Activated T-cell treated with anti-CD3 and anti-CD28 coated beads for 48 hours (primary cell): ENCODE measurements around the gene SLC8A3.

Experiments used
- DNase-seq: peaks from one replicate; pipeline ENCODE4 v3.0.0-alpha.2; 2020; ENCODE audit warnings: low read depth

Gene SLC8A3

DNA sequence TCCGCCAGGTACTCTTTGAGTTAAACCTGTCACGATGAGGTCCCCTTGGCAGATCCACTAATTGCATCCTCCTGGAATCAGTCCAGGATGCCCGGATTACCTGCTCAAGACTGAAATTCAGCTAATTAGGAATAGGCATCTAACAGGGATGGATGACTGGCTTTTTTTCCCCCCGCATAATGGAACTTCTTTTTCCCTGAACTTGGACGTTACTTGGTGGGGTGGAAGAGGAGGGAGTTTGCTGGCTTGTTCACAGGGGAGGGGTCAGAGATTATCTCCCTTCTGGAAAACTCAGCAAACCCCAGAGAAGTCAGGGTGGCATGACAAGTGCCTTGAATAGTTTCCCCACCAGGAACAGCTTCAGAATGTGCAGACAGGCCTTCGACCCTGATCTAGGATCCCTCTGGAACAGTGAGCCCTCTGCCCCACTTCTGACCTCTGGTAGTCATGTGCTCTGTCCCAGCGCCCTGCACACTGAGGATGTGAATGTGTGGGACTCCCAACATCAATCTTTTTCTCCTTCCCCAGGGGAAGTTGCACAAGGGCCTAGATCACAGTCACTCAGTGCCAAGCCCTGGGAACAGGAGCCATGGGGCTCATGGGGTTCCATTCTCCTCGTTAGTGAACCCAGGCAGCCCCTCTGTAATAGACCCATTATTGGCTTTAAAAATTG, 167.1 kb downstream of the SLC8A3 start:
- DNase-seq, result no peak

DNA sequence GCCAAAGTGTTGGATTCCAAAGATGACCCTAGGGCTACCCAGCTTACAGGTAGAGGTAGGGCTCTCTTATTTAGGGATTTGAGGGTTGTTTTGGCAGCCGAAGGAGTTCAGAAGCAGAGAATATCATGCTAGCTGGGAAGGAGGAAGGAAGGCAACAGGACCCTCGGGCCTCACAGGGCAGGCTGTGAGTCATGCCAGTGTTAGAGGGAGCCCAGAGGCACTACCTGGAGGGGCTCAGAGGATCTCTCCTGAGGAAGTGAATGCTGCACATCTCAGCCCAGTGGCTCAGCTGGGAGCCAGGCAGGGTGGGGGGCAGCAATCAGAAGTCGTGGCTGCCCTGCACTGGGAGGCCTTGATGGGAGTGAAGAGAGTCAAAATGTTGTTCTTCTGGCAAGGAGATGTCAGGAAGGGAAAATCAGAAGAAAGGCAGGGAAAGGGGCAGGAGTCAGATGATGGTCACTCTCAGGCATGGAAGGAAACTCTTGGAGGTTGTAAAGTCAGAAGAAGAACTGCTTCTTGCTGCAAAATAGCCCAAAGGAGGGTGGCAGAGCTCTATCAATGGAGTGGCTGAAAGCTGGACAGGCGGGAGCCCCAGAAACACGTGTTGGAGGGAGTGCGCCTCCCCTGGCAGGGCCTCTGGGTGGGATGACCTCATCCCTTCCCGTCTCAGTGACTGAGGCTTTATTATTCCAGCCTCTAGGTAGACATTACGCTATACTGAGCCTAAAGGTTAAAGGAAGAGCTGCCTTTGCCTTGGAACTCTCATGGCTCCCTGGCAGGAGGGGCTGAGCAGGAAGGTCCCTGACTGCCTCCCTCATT, 168.2 kb downstream of the SLC8A3 start:
- no peak for DNase-seq

- no peak for DNase-seq
Measured at GRCh38 chr14:70019695-70020094, 169.1 kb downstream of the SLC8A3 start.

DNA sequence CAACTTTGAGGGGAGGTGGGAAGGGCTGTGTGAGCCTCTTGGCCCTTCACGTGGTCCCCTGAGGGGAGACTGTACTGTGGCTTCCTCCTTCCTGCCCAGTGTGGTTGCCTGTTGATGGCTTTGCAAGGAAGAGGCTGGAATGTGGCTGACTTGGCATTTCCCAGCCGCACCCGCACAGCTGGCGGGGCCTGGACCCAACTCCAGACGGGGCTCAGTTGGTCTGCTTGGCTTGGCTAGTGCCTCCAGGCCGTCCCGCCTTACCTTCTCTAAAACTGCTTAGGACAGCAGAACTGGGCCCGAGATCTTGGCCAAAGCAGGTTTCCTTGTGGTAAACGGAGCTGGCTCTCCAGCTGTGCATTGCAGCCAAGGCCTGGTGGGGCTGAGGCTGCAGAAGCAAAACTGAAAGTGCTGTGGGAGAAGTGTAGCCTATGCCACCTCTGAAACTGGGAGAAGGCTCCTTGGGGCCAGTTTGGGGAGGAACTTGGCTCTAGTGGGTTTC, 170.0 kb downstream of the SLC8A3 start:
- DNase-seq, result no peak

- no peak for DNase-seq
Measured at GRCh38 chr14:70018230-70018629, 170.5 kb downstream of the SLC8A3 start.

DNA sequence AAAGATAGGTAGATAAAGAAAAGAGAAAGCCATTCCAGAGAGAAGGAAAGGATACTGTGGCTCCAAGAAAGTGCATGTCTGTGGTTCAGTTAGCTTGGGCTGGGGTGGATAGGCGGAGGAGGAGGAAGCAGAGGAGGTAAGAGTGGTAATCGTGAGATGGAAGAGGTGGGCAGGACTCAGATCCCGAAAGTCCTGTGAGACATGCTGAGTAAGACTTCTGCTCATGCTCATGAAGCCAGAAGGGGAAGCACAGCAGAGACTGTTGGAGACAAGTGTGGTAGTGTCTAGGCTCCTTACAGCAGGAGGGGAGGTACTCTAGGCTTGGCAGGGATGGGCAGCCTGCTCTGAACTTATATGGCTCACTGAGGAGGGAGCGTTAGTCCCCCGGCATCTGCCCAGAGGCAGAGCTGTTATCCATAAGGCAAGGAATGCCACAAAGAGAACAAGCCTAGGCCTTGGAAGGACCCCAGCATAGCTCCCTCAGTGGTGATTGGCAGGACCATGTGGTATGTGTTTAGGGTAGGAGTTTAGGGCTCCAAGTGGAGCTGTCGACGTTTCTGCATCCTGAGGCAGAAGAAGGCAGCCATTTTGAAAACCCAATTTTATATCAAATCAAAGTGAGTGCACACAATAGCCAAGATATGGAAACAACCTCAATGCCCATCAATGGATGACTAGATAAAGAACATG, 174.2 kb downstream of the SLC8A3 start:
- no peak for DNase-seq

DNA sequence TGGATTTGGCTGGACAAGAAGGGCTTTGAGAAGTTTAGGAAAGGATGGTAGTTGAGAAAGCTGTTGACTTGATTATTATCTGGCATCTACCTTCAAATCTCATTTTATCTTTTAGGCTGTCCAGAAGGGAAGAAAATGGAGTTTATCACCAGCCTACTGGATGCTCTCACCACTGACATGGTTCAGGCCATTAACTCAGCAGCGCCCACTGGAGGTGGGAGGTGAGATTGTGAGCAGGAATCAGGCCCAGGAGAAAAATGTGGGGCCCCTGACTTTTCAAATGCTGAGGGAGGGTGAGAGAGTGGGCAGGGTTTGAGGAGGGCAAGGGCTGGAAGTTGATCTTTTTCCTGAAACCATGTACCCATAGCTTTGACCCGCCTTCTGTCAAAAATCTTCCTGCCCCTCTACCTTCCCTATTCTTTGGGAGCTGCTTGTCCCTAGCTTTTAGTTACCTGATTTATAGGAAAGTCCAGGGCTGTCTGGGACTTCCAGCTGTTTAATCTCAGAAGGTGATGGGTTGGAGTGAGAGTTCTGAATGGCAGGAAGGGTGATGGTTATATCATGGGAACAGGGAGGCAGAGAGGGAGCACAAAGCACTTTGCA, 175.4 kb downstream of the SLC8A3 start:
- peak; percentile 40 for DNase-seq

DNA sequence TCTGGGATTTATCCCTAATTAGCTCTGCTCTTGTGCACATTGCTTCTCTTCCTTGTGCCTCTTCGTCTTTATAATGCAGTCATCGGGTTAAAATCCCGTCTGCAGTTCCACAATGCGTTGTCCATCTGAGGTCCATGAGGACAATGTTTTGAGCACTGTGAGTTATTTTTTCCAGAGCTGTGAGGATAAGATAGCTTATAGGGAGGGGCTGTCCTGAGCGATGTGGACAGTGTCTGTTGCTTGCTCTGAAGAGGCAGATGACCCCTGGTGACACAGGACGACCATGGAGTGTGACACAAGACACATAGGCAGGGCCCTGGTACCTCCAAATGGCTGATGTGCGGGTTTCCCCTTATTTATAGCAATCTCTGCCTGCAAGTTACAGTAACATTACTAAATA, 177.0 kb downstream of the SLC8A3 start:
- DNase-seq, result no peak

DNA sequence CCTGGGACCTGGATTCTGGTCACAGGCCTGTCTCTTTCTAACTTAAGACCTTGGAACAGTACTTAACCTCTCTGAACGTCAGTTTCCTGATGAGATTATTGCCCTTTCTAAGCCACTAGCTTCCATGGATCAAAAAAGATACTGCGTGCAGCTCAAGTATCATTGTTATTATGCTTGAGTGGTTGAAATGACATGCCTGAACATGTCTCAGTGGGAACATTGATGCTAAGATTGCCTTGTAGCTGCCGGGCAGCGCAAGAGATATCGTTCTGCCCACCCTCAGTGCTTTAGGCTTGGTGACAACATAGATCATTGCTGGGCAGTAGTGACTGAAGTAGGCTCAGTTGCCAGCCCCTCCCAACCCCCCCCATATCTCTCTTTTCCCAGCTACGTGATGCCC, 177.7 kb downstream of the SLC8A3 start:
- no peak for DNase-seq

GRCh38 chr14:70009961-70010360, 178.8 kb downstream of the SLC8A3 start:
- no peak for DNase-seq

- no peak for DNase-seq
Measured at GRCh38 chr14:70008284-70009262, 180.2 kb downstream of the SLC8A3 start.

GRCh38 chr14:70006699-70007098, 182.1 kb downstream of the SLC8A3 start:
- no peak for DNase-seq

- no peak for DNase-seq
Measured at GRCh38 chr14:70005281-70005805, 183.4 kb downstream of the SLC8A3 start.

DNA sequence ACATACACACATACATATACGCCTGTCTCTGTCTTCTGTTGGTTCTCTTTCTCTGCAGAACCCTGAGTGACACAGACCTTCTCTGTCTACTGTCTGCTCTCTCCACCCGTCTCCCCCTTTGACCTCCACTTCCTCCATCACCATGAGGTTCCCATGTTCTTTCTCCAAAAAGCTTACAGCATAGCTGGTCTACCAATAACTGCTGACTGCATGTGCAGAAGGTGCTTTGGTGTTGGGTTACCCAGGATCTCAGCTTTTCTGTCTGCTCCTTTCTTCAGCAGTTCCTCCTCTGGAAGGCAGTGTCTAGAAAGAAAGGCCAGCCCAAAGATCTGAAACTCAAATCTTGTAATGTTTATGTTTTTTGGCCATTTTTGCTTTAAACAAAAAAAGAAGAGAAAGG, 184.0 kb downstream of the SLC8A3 start:
- no peak for DNase-seq

DNA sequence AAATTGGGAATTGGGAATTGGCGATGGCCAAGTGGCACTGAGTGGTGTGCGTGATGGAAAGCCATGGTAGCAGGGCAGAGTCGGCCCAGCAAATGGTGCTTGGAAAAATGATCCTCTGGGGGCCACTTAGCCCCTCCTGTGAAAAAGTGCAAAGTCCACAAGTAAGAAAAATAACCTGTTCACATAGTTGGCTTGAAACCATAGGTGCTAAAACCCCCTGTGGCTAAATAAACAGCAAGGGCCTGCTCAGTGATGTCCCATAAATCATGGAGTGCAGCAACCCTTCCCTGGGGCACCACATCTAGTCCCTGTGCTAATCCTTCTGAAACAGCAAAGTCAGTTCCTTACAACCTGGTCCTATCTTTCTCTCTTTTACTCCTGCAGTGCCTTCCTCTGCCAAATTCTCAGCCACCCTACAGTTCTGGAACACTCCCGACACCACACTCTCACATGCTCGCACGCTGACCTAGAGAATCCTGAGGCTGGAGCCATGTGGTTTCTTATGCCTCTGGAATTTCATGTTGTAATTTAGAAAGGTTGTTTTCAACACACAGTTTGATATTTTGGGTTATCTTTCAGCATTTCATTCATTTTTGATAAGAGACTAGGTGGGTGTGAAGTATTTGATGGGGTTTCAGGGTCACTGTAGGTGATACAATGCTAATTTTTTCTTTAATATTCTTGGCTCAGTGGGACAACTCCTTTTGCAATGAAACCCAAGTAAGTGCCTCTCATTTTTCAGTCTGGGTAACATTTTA, 186.0 kb downstream of the SLC8A3 start:
- DNase-seq, result no peak

DNA sequence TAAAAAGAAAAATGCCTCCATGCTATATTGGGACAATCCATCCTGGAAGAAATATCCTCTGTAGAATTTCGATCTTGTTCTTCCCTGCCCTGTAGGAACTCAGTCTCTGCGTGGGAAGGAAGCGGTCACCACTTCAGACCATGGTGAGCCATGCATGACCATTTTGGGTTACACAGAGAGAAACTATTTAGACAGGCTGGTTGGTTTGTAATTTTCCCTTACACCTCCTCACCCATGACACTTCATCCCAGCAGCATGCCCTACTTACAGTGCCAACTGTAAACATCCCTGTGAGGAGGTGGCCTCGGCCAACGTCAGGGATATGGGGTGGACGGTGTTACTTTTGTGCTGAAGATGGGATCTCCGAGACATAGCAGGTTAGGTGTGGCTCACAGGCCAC, 188.2 kb downstream of the SLC8A3 start:
- DNase-seq, result no peak

- DNase-seq, result no peak
Measured at GRCh38 chr14:69999261-69999674, 189.5 kb downstream of the SLC8A3 start.

DNA sequence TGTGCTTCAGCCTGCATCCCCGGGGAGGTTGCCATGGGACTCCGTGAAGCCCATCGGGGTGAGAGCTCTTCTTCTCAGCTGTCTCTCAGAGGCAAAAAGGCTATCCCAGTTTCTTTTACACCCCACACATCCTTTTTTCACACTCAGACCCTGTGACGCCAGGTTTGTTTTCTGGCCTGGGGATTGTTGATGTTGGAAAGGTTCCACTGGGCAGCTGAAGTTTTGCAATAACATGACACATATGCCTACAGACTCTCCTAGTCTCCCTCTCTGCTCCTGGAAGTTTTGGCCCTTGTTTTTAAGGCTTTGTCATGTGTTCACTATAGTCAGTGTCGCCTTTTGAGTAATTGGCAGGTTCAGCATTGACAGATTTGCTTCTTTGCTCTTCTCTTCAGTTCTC, 190.9 kb downstream of the SLC8A3 start:
- DNase-seq, result no peak

GRCh38 chr14:69996216-69996615, 192.5 kb downstream of the SLC8A3 start:
- no peak for DNase-seq
